IMR-90 (cell line): Measurements from ENCODE around the gene SEH1L. TPM values are rescaled to one million over a fixed set of nuclear protein-coding genes. Genes with fewer than 3 reads are reported as not detected.

Experiments
- ATAC-seq: fragments of 200-7000 bp; cut with Tn5 transposase; 2 replicates; pipeline ENCODE4 v1.9.1; 2020; ENCODE audit warnings: low read depth, mild to moderate bottlenecking, moderate library complexity
- BruUV-seq: library from RNA; stranded (reverse); fragments of 400-500 nt; replicated peaks from 2 replicates; lab custom pipeline; 2021; lab: Mats Ljungman, UMichigan
- CTCF ChIA-PET: fragments of 300-600 bp; formaldehyde crosslinking; extraction: SDS; loops from one replicate; lab custom pipeline; 2021; ENCODE audit warnings: antibody characterized with exemption; lab: Yijun Ruan, JAX
- POLR2A ChIA-PET: fragments of 300-600 bp; sonication (Branson Sonifier 250); formaldehyde crosslinking; loops from one replicate; lab custom pipeline; 2022; ENCODE audit warnings: antibody characterized with exemption; ENCODE audit not compliant: unreplicated experiment; lab: Charles Lee
- DNase-seq: peaks from one replicate; pipeline ENCODE4 v3.0.0; 2013
- H2AFZ ChIP-seq: replicated peaks from 2 replicates; pipeline ENCODE3; 2013; ENCODE audit warnings: low read length, mild to moderate bottlenecking; ENCODE audit not compliant: poor library complexity
- H2AK5ac ChIP-seq: 2 replicates; pipeline ENCODE4 v1.6.1; 2013; ENCODE audit warnings: low read depth, low read length, inconsistent platforms
- H2AK9ac ChIP-seq: replicated peaks from 2 replicates; pipeline ENCODE3; 2013; ENCODE audit warnings: mild to moderate bottlenecking, low read depth, low read length, moderate library complexity; ENCODE audit not compliant: poor library complexity
- H2BK120ac ChIP-seq: 2 replicates; pipeline ENCODE4 v1.6.1; 2013; ENCODE audit warnings: low read depth, low read length, inconsistent platforms
- H2BK15ac ChIP-seq: 3 replicates; pipeline ENCODE4 v1.6.1; 2013; ENCODE audit warnings: low read depth, low read length, inconsistent platforms
- H2BK20ac ChIP-seq: 2 replicates; pipeline ENCODE4 v1.6.1; 2013; ENCODE audit warnings: low read depth, mild to moderate bottlenecking, inconsistent platforms, low read length, moderate library complexity
- H2BK5ac ChIP-seq: 2 replicates; pipeline ENCODE4 v1.6.1; 2013; ENCODE audit warnings: mild to moderate bottlenecking, low read depth, low read length, inconsistent platforms; ENCODE audit not compliant: poor library complexity, severe bottlenecking
- H3K14ac ChIP-seq: replicated peaks from 2 replicates; pipeline ENCODE4 v1.6.1; 2013; ENCODE audit warnings: low read depth, low read length, inconsistent platforms
- H3K18ac ChIP-seq: 2 replicates; pipeline ENCODE4 v1.6.1; 2013; ENCODE audit warnings: low read depth, low read length, control low read depth
- H3K23ac ChIP-seq: 2 replicates; pipeline ENCODE4 v1.6.1; 2013; ENCODE audit warnings: low read depth, low read length, inconsistent platforms
- H3K27ac ChIP-seq: 2 replicates; pipeline ENCODE4 v1.5.1; 2013; ENCODE audit warnings: mild to moderate bottlenecking, control low read depth, low read length; ENCODE audit not compliant: insufficient read depth
- H3K27me3 ChIP-seq: 2 replicates; pipeline ENCODE4 v1.6.1; 2013; ENCODE audit warnings: low read length; ENCODE audit not compliant: control insufficient read depth, insufficient read depth
- H3K36me3 ChIP-seq: 2 replicates; pipeline ENCODE4 v1.6.1; 2013; ENCODE audit warnings: low read length, mixed read lengths; ENCODE audit not compliant: control insufficient read depth, insufficient read depth
- H3K4ac ChIP-seq: 2 replicates; pipeline ENCODE4 v1.6.1; 2013; ENCODE audit warnings: low read depth, low read length, inconsistent platforms
- H3K4me1 ChIP-seq: 2 replicates; pipeline ENCODE4 v1.6.1; 2013; ENCODE audit warnings: low read length, mixed read lengths; ENCODE audit not compliant: control insufficient read depth, insufficient read depth
- H3K4me2 ChIP-seq: 2 replicates; pipeline ENCODE4 v1.6.1; 2013; ENCODE audit warnings: low read depth, mild to moderate bottlenecking, control low read depth, low read length, moderate library complexity
- H3K4me3 ChIP-seq: 2 replicates; pipeline ENCODE4 v1.5.1; 2013; ENCODE audit warnings: low read depth, mild to moderate bottlenecking, control low read depth, low read length, moderate library complexity; ENCODE audit not compliant: insufficient read depth
- H3K56ac ChIP-seq: 2 replicates; pipeline ENCODE4 v1.6.1; 2013; ENCODE audit warnings: low read length, inconsistent platforms; ENCODE audit not compliant: insufficient read depth; ENCODE audit errors: extremely low read depth
- H3K79me1 ChIP-seq, 2 experiments: 2 replicates each; pipeline ENCODE4 v1.6.1; 2013; ENCODE audit warnings: low read length in 2 of 2, inconsistent platforms in 1 of 2, low read depth in 1 of 2
- H3K9ac ChIP-seq: 2 replicates; pipeline ENCODE4 v1.6.1; 2013; ENCODE audit warnings: low read depth, low read length, control low read depth
- H3K9me1 ChIP-seq: 2 replicates; pipeline ENCODE4 v1.6.1; 2013; ENCODE audit warnings: low read length, inconsistent platforms; ENCODE audit not compliant: insufficient read depth
- H3K9me3 ChIP-seq: 2 replicates; pipeline ENCODE4 v1.6.1; 2013; ENCODE audit warnings: low read length; ENCODE audit not compliant: control insufficient read depth, insufficient read depth
- H4K20me1 ChIP-seq: 2 replicates; pipeline ENCODE4 v1.6.1; 2013; ENCODE audit warnings: low read length, inconsistent platforms; ENCODE audit not compliant: insufficient read depth
- H4K5ac ChIP-seq: 2 replicates; pipeline ENCODE4 v1.6.1; 2013; ENCODE audit warnings: mild to moderate bottlenecking, low read depth, low read length, control low read depth
- H4K8ac ChIP-seq, 2 experiments: 2 replicates each; pipeline ENCODE4 v1.6.1; 2013; ENCODE audit warnings: low read depth in 2 of 2, low read length in 2 of 2, control low read depth in 1 of 2, inconsistent platforms in 1 of 2
- H4K91ac ChIP-seq: 2 replicates; pipeline ENCODE4 v1.6.1; 2013; ENCODE audit warnings: low read depth, low read length, inconsistent platforms; ENCODE audit not compliant: insufficient read depth
- BHLHE40 ChIP-seq: fragments of 150-350 bp; IDR thresholded peaks from 2 replicates; pipeline ENCODE4 v1.6.1; 2016; ENCODE audit warnings: mild to moderate bottlenecking, low read depth, low read length
- CEBPB ChIP-seq: IDR thresholded peaks from 2 replicates; pipeline ENCODE4 v1.6.1; 2012; ENCODE audit warnings: low read depth, low read length, improper control_type of control experiment
- CHD1 ChIP-seq: IDR thresholded peaks from 2 replicates; pipeline ENCODE4 v1.6.1; 2012; ENCODE audit warnings: low read depth, low read length, improper control_type of control experiment
- ELK1 ChIP-seq: fragments of 150-350 bp; IDR thresholded peaks from 2 replicates; pipeline ENCODE4 v1.6.1; 2016; ENCODE audit warnings: low read depth, mild to moderate bottlenecking, low read length, moderate library complexity, borderline replicate concordance
- FOS ChIP-seq: fragments of 150-350 bp; IDR thresholded peaks from 2 replicates; pipeline ENCODE4 v1.6.1; 2016; ENCODE audit warnings: low read depth, low read length
- MAZ ChIP-seq: IDR thresholded peaks from 2 replicates; pipeline ENCODE4 v1.6.1; 2012; ENCODE audit warnings: low read depth, mild to moderate bottlenecking, low read length, improper control_type of control experiment, moderate library complexity, borderline replicate concordance
- MXI1 ChIP-seq: IDR thresholded peaks from 2 replicates; pipeline ENCODE4 v1.6.1; 2012; ENCODE audit warnings: low read depth, mild to moderate bottlenecking, low read length, moderate library complexity, borderline replicate concordance
- NFE2L2 ChIP-seq: fragments of 150-350 bp; IDR thresholded peaks from 2 replicates; pipeline ENCODE4 v1.6.1; 2016; ENCODE audit warnings: low read depth, mild to moderate bottlenecking, low read length
- POLR2A ChIP-seq: IDR thresholded peaks from 2 replicates; pipeline ENCODE4 v1.6.1; 2012; ENCODE audit warnings: mild to moderate bottlenecking, low read depth, low read length
- RAD21 ChIP-seq: IDR thresholded peaks from 2 replicates; pipeline ENCODE4 v1.6.1; 2012; ENCODE audit warnings: low read length, improper control_type of control experiment
- RCOR1 ChIP-seq: IDR thresholded peaks from 2 replicates; pipeline ENCODE4 v1.6.1; 2012; ENCODE audit warnings: mild to moderate bottlenecking, low read length, improper control_type of control experiment; ENCODE audit not compliant: insufficient replicate concordance
- RFX5 ChIP-seq: IDR thresholded peaks from 2 replicates; pipeline ENCODE4 v1.8.0; 2012; ENCODE audit warnings: low read depth, mild to moderate bottlenecking, low read length, moderate library complexity
- SMC3 ChIP-seq: fragments of 150-350 bp; IDR thresholded peaks from 2 replicates; pipeline ENCODE4 v1.6.1; 2016; ENCODE audit warnings: low read depth, mild to moderate bottlenecking, antibody characterized with exemption, low read length, moderate library complexity
- USF2 ChIP-seq: fragments of 150-350 bp; IDR thresholded peaks from 2 replicates; pipeline ENCODE4 v1.6.1; 2017; ENCODE audit warnings: mild to moderate bottlenecking, antibody characterized with exemption, low read length, low read depth
- WGBS, 2 experiments: methylation state at CpG; one replicate each; pipeline versions ENCODE4 v1.1.5 to v1.1.7; 2013; ENCODE audit warnings: missing lambda C conversion rate in 2 of 2; ENCODE audit not compliant: insufficient read length in 1 of 2; ENCODE audit errors: extremely low coverage in 2 of 2; 5-methylcytosine and 5-hydroxymethylcytosine counted together
- dilution Hi-C: fragments of 300-500 bp; cut with HindIII; formaldehyde crosslinking; loops from one replicate; pipeline ENCODE4 v1.14.3; 2018; ENCODE audit warnings: low sequenced_read_pairs; ENCODE audit not compliant: unreplicated experiment
- in situ Hi-C: fragments of 300-500 bp; cut with MboI; formaldehyde crosslinking; loops from 3 replicates; pipeline ENCODE4 v1.14.3; 2019; ENCODE audit warnings: low sequenced_read_pairs, inconsistent platforms, mixed read lengths
- intact Hi-C: fragments of 100-400 bp; cut with micrococcal nuclease; formaldehyde crosslinking; loops from 2 replicates; pipeline ENCODE4 v1.10.0; 2022
- polyA plus RNA-seq, 3 experiments: library from polyadenylated mRNA; depleted of rRNA; stranded (reverse); fragments of >200 nt; gene quantifications; 2 replicates each; pipeline ENCODE4 v1.2.3, GENCODE V29; 2012; ENCODE audit warnings: low replicate concordance in 1 of 3
- total RNA-seq: library from RNA; depleted of rRNA; stranded (reverse); fragments of >200 nt; gene quantifications from 2 replicates; pipeline ENCODE4 v1.2.3, GENCODE V29; 2012

The SEH1L gene
- total and polyA plus RNA-seq, 2 of the 4 experiments (the other 2 are of a cell fraction) = 27.6 to 45.5 TPM

- no peaks in the 10 kb centered on the region; the same call in 1 of the 2 replicates for H3K27me3 ChIP-seq
- intact Hi-C loops (no loop called here), in situ Hi-C loops (no loop called here), dilution Hi-C loops (no loop called here)
- H4K5ac ChIP-seq = no peak overlapping the region
- no peak overlapping the region for H2AFZ ChIP-seq
- no peak for DNase-seq
- 63% methylated on average over 1 of the region's 4 CpGs; no CpG with 5 or more reads in 1 of the 2 experiments for WGBS, 2 experiments
- no peak overlapping the region for H2BK5ac ChIP-seq
- H3K9ac ChIP-seq = no peak overlapping the region
- peaks cover 11% of the 10 kb centered on the region; the same call in 1 of the 2 replicates for H3K9me1 ChIP-seq
- peaks cover 11% of the 10 kb centered on the region for H3K4me1 ChIP-seq
- H3K36me3 ChIP-seq = no peaks in the 10 kb centered on the region
- no peak overlapping the region for H3K56ac ChIP-seq
- H2AK9ac ChIP-seq = no peak overlapping the region
- H3K14ac ChIP-seq = no peak overlapping the region
- H3K9me3 ChIP-seq = peaks cover 13% of the 10 kb centered on the region; the same call in 1 of the 2 replicates
- H3K27ac ChIP-seq = no peak overlapping the region
- no peak overlapping the region for H3K4me3 ChIP-seq
- H2BK120ac ChIP-seq = peak overlapping the region; percentile 5; the same call in 1 of the 2 replicates
- H3K23ac ChIP-seq = no peak overlapping the region; the same call in 1 of the 2 replicates
- no peaks in the 10 kb centered on the region for H3K79me1 ChIP-seq
- peaks cover 4% of the 10 kb centered on the region; the same call in 1 of the 2 replicates for H4K20me1 ChIP-seq
- CTCF ChIA-PET = interaction anchor here (1.3 kb wide), 1 partner anchor 18 kb away, joined by 3 read pairs; no protein-coding TSS in a partner anchor
- peak overlapping the region; percentile 34; the same call in 1 of the 3 replicates for H2BK15ac ChIP-seq
- POLR2A ChIA-PET = no interaction called here
- 0 out of 2 replicates have a peak overlapping the region, but pooled peaks have one; percentile 40 for H4K91ac ChIP-seq
- no peak for ATAC-seq
- no peak overlapping the region for H3K4me2 ChIP-seq
- no peak overlapping the region; the same call in 1 of the 2 replicates for H2BK20ac ChIP-seq
- peak overlapping the region; percentile 68; the same call in 1 of the 2 replicates for H3K18ac ChIP-seq
- no TSS peak for BruUV-seq
- TF ChIP-seq ELK1 (no peak), MAZ (no peak), RCOR1 (no peak), FOS (no peak), CEBPB (no peak), MXI1 (no peak), CHD1 (no peak), POLR2A (no peak), USF2 (no peak), NFE2L2 (no peak), RAD21 (no peak), BHLHE40 (no peak), SMC3 (no peak), RFX5 (no peak)
- peak overlapping the region; percentile 65; the same call in 1 of the 2 replicates for H2AK5ac ChIP-seq
- peak overlapping the region in 1 of 2 experiments; percentile 1; a peak in 1 of 4 replicates for H4K8ac ChIP-seq
- H3K4ac ChIP-seq = no peak overlapping the region
Measured at GRCh38 chr18:12908706-12909105, 39.1 kb upstream of the SEH1L start.
